HFF-Myc (cell line): ENCODE results near the gene FNTB.

Experiments
- DNase-seq: peaks from one replicate; pipeline ENCODE4 v3.0.0-alpha.2; 2011; ENCODE audit warnings: low read depth; ENCODE audit errors: extremely low read depth
- H3K4me3 ChIP-seq: replicated peaks from 2 replicates; pipeline ENCODE4 v1.5.1; 2011; ENCODE audit warnings: low read depth, mild to moderate bottlenecking, control low read depth, low read length
- TF ChIP-seq, protein P1 (sequence below): IDR thresholded peaks from 2 replicates; pipeline ENCODE4 v1.5.1; 2012; ENCODE audit warnings: mild to moderate bottlenecking, low read depth, low read length, control low read depth; ENCODE audit errors: missing control alignments

The FNTB gene

GRCh38 chr14:65033181-65033580 lies 46.5 kb downstream of the FNTB start:
- TF ChIP-seq, protein P1, sequence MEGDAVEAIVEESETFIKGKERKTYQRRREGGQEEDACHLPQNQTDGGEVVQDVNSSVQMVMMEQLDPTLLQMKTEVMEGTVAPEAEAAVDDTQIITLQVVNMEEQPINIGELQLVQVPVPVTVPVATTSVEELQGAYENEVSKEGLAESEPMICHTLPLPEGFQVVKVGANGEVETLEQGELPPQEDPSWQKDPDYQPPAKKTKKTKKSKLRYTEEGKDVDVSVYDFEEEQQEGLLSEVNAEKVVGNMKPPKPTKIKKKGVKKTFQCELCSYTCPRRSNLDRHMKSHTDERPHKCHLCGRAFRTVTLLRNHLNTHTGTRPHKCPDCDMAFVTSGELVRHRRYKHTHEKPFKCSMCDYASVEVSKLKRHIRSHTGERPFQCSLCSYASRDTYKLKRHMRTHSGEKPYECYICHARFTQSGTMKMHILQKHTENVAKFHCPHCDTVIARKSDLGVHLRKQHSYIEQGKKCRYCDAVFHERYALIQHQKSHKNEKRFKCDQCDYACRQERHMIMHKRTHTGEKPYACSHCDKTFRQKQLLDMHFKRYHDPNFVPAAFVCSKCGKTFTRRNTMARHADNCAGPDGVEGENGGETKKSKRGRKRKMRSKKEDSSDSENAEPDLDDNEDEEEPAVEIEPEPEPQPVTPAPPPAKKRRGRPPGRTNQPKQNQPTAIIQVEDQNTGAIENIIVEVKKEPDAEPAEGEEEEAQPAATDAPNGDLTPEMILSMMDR, result no peak
- DNase-seq, result no peak
- H3K4me3 ChIP-seq, result no peak overlapping the region

GRCh38 chr14:65034021-65034420 lies 47.3 kb downstream of the FNTB start:
- TF ChIP-seq, protein P1, result no peak
- no peak for DNase-seq
- H3K4me3 ChIP-seq, result no peak overlapping the region

DNA sequence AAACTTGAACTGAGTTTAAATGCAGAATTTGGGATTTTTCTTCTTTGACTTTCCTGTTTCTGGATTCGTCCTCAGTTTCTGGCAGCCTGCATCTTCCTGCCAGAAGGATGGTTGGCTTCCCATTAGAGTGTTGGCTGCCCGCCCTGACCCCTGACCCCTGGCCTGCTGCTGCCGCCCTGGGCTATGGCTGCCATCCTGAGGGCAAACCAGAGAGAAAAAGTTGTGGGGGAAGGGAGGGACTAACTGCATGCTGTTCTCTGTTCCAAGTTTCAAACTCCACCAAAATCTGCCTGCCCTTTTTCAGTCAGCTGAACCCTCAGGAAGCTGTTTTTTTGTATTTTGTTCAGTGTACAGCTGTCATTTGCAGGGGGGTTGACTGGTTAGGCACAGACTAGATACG lies 48.4 kb downstream of the FNTB start:
- no peak for DNase-seq
- H3K4me3 ChIP-seq, result no peak overlapping the region
- TF ChIP-seq, protein P1, result no peak

DNA sequence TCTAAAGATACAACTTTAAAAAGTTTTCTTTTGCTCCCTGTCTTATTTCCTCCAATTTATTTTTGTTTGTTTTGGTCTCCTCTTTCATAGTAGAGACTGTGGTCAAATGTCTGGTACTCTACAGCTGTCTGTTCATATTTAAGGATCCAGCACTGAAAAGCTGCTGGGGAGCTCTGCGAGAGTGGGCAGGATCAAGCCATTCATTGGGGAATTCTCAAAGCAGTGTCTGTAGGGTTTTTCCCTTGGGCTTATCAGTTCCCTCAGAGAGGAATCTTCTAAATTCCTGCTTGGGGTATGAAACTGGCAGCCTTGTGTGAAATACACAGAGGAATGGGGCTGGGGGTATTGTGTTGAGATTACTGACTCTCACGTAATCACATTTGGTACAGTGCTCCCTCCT lies 52.3 kb downstream of the FNTB start:
- DNase-seq, result no peak
- TF ChIP-seq, protein P1, result no peak

DNA sequence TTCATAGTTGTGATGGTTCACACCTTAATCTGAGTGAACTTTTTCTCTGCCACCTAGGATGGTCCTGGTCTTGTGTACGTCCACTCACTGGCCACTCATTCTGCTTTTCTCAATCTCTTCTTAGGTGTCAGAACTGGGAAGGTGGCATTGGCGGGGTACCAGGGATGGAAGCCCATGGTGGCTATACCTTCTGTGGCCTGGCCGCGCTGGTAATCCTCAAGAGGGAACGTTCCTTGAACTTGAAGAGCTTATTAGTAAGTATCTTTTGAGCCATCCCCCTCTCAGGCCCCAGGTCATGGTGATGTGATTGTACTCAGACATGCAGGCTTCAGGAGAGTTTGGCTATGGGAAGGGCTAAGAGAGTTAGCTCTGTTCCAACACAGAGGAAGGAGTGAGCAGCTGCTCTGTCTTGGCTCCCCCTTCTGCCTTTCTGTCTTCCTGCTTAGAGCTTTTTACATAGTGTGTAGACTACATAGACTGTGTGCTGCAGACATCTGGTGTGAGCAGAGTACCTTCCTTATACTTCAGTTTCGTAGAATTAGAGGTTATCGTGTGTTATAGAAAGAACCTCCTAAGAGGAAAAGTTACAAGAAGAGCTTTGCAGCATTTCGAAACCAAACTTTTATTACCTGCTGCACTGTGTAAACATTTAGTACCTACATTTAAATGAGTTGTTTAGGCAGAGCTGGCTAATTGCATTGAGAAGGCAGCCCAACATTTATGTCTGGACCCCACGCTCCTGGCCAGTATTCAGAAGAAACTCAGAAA lies 54.2 kb downstream of the FNTB start:
- DNase-seq, result no peak
- H3K4me3 ChIP-seq, result no peak overlapping the region
- TF ChIP-seq, protein P1, result no peak

More for the DNA sequence above, 52.3 kb downstream of the FNTB start:
- no peak overlapping the region for H3K4me3 ChIP-seq

GRCh38 chr14:65041434-65041915 lies 54.8 kb downstream of the FNTB start:
- DNase-seq, result no peak
- TF ChIP-seq, protein P1, result no peak
- no peak overlapping the region for H3K4me3 ChIP-seq
